GM21717 (cell line): ENCODE results near the gene CLTCL1.
"Not testable (repeated sequence)": the region's sequence is repeated elsewhere in the genome, so short reads cannot be mapped to it uniquely, and the experiment has no call there.

Experiments
- ATAC-seq: cut with Tn5 transposase; IDR thresholded peaks from one replicate; pipeline ENCODE4 v1.9.1; 2021; ENCODE audit warnings: mild to moderate bottlenecking, moderate library complexity; ENCODE audit not compliant: unreplicated experiment

CLTCL1 gene

DNA sequence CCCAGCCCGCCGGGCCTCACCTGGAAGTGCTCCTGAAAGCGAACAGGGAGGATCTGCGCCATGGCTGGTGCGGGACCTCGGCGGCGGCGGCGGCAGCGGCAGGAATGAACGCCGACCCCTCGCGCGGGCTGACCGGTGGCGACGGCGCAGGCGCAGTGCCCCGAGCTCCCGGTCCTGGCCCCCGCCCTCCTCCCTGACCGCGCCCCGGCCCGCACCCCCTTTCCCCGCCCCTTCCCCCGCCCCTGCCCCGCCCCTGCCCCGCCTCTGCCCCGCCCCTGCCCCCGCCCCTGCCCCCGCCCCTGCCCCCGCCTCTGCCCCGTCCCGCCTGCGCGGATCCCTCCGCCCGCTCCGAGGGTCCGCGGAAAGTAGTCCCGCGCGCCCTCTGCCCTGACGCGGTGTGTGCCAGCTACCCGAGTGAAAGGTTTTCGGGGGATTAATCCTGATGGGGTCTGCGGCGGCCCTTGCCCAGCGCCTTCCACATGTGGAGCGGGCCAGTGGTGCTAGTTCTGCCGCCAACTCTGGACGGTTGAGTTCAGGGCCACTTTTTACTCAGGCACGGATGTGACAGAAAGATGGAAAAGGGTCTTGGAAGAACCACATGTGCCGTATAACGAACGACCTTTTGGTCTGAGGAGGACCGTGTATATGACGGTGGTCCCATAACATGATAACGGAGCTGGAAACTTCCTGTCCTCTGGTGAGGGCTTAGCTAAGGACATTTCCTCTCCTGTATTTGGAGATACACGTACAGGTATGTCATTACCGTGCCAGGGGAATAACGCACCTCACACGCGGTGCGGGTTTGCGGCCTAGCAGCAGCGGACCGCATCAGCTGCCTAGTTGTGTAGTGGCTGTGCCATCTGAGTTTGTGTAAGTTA, at the start of gene CLTCL1:
Gene CLTCL1 (minus strand): TSS at position 140 of the 878 bp plus-strand sequence. CDS start 78 bp downstream, at position 62.
- no peak for ATAC-seq

DNA sequence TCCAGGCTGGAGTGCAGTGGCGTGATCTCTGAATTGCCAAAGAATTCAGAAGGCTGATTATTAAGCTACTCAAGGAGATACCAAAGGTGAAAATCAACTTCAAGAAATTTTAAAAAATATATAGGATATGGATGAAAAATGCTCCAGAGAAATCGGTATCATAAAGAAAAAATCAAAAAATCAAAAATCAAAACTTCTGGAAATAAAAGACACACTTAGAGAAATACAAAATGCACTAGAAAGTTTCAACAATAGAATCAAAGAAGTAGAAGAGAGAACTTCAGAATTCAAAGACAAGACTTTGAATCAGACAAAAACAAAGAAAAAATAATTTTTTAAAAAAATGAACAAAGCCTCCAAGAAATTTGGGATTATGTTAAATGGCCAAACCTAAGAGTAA, 45.6 kb upstream of the CLTCL1 start:
- no peak for ATAC-seq

DNA sequence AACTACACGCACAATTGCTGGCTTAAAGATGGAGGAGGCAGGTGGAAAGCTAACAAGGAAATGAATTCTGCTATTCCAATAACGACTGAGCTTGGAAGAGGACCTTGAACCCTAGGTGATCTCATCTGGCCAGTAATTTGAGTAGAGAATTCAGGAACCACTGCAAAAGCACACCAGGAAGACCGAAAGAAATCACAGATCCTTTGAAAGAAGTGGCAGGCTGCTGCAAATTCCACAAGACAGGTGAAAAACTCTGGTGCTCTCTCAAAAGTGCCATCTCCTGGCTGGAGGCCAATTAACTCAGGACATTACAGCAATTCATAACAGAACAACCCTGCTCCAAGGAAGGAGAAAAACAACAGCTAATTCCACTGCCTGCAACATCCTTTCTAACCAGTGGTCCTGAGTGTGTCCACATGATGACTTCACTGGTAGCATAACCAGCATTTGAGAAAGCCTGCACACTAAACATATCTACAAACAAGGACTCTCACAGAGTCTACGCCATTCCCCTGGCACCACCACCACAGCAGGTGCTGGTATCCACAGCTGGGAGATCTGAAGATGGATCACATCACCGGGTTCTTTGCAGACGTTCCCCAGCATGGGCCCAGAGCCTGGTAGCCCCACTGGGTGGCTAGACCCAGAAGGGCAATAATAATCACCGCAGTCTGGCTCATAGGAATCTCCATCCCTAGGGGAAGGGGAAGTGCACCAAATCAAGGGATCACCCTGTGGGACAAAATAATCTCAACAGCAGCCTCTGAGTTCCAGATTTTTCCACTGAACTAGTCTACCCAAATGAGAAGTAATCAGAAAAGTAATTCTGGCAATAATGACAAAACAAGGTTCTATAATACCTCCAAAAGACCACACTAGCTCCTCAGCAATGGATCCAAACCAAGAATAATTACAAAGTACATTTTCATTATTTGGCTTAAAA, 44.9 kb upstream of the CLTCL1 start:
- ATAC-seq, result no peak

DNA sequence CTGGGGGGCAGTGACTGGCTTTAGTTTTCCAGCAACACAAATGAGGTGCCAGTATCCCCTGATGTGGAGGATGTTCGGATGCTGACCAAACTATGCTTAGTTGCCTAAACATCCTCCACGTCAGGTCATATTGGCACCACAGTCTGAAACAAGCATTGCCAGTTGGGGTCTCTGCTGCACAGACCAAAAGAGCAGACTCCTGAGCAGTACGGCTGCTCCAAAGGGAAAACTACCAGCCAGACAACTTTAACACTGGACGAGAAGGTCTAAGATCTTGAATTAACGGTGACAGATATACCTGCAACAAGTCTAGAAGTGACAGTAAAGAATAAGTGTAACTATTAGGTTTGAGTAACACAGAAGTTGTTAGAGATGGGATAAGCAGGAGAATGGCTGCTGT, 40.5 kb upstream of the CLTCL1 start:
- ATAC-seq, result no peak

DNA sequence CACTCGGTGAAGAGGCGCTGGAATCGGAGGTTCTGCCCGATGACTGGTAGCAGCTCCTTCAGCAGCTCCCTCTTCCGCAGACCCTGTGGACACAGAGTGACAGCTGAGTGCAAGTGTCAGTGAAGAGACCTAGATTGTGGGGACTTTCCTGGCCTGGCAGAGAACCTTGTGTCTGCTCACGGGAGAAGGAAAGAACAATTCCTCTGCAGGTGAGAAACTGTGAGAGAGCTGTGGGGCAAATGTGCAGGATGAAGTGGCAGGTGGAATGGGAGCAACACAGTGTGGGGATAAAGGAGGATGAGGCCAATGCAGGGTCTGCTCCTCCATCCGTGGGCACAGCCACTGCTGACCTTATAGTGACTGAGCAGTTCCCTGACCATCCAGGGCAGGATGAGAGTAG, 40.0 kb upstream of the CLTCL1 start:
- ATAC-seq, result no peak

DNA sequence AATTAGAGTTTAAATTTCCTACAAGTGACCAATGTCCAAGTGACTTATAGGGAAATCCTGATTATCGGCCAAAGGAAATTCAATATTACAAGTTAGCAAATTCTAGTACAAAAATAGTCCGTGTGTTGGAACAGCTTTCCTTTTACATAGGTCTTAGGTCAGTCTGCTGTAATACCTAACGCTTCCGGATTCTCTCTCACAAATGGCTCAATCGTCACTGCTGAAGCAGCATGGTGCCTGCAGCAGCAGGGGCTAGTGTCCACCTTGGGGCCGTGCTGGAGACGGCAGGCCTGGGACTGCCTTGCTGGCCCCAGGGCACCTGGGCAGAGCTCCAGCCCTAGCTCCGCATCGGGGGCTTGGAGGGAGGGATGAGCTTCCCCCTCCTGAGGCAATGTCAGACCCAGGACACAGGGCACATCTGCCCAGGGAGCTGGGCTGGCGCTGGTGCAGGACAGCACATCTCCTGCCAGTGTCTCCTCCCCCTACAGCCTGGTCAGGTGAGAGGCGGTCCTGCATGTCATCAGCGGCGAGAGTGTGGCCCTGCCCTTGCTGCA, 39.4 kb upstream of the CLTCL1 start:
- no peak for ATAC-seq

DNA sequence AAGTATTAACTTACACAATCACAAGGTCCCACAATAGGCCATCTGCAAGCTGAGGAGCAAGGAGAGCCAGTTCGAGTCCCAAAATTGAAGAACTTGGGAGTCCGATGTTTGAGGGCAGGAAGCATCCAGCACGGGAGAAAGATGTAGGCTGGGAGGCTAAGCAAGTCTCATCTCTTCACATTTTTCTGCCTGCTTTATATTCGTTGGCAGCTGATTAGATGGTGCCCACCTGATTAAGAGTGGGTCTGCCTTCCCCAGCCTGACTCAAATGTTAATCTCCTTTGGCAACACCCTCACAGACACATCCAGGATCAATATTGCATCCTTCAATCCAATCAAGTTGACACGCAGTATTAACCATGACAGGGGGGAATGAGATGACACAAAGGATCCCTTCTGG, 38.7 kb upstream of the CLTCL1 start:
- not testable (repeated sequence) for ATAC-seq

DNA sequence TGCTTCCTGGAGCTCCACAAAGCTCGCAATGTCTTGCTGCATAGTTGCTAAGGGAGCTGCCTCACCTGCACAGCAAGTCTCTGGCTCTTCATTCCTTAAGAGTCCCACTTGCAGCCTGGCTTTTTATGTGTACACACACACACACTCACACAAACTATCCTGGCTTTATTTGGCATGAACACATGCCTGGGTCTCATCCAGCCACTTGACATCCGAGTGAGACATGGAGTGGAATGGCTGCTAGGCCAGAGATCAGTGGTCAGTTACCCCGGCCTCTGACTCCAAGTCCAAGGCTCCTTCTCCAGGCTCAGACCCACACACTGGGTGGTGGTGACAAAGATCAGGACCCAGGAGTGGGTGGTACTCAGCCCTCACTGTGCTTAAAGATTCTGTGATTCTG, 37.9 kb upstream of the CLTCL1 start:
- no peak for ATAC-seq

DNA sequence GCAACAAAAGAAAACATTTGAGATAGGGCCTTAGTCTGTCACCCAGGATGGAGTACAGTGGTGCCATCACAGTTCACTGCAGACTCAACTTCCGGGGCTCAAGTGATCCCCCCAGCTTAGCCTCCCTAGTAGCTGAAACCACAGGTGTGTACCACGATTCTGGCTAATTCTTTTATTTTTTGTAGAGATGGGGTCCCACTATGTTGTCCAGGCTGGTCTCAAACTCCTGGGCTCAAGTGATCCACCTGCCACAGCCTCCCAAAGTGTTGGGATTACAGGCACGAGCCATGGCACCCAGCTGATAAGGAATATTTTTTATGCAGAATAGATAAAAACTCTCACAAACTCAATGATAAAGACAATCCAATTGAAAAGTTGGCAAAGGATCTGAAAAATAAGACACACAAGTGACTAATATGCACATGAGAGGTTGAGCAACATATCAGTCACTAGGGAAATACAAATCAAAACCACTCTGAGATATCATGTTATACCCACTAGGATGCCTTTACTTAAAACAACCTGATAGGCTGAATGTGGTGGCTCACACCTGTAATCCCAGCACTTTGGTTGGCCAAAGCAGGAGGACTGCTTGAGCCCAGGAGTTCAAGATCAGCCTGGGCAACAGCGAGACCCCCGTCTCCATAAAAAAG, 33.9 kb upstream of the CLTCL1 start:
- no peak for ATAC-seq

DNA sequence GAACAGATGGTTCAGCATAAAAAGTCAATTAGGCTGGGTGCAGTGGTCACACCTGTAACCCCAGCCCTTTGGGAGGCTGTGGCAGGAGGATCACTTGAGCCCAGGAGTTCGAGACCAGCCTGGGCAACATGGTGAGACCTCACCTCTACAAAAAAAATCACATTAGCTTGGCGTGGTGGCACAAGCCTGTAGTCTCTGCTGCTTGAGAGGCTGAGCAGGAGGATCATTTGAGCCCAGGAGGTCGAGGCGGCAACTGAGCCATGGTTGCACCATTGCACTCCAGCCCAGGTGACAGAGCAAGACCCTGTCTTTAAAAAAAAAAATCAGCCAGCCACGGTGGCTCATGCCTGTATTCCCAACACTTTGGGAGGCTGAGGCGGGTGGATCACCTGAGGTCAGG, 31.9 kb upstream of the CLTCL1 start:
- ATAC-seq, result not testable (repeated sequence)

DNA sequence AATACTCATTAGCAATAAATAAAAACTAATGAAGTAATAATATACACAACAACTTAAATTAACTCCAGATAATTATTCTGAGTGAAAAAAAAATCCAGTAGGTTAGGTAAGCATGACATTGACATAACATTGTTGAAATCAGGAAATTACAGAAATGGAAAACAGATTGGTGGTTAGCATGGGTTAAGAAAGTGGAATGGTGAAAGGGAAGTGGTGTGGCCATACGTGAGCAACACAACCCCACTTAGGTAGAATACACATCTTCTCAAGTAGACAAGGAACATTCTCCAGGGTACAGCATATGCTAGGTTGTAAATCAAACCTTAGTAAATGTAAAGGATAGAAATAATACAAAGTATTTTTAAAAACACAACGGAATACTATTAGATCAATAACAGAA, 30.2 kb upstream of the CLTCL1 start:
- ATAC-seq, result no peak

DNA sequence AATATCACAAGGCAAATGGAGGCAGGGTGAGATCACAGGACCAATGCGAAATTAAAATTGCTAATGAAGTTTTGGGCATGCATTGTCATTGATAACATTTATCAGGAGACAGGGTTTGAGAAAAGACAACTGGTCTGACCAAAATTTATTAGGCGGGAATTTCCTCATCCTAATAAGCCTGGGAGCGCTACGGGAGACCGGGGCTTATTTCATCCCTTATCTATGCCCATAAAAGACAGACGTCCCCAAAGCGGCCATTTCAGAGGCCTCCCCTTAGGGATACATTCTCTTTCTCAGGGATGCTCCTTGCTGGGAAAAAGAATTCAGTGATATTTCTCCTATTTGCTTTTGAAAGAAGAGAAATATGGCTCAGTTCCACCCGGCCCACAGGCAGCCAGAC, 28.6 kb upstream of the CLTCL1 start:
- not testable (repeated sequence) for ATAC-seq

DNA sequence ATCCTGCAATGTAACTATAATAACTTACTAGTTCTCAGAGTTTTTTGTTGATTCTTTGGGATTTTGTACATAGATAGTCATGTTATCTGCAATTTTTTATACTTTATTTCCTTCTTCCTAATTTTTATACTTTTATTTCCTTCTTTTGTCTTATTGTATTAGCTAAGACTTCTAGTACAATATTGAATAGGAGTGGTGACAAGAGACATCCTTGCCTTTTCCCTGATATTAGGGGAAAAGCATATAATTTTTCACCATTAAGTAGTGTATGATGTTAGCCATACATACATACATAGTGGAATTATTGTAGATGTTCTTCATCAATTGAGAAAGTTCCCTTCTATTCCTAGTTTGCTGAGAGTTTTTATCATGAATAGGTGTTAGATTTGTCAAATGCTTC, 27.8 kb upstream of the CLTCL1 start:
- no peak for ATAC-seq

DNA sequence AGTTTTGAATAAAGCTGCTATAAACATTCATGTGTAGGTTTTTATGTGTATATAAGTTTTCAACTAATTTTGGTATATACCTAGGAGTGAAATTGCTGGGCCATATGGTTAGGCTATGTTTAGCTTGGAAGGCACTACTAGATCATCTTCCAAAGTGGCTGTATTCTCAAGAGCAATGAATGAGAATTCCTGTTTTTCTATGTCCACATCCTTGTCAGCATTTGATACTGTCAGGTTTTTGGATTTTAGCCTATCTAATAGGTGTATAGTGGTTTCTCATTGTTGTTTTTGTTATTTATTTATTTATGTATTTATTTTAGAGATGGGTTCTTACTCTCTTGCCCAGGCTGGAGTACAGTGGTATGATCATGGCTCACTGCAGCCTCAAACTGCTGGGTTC, 26.3 kb upstream of the CLTCL1 start:
- ATAC-seq, result no peak

DNA sequence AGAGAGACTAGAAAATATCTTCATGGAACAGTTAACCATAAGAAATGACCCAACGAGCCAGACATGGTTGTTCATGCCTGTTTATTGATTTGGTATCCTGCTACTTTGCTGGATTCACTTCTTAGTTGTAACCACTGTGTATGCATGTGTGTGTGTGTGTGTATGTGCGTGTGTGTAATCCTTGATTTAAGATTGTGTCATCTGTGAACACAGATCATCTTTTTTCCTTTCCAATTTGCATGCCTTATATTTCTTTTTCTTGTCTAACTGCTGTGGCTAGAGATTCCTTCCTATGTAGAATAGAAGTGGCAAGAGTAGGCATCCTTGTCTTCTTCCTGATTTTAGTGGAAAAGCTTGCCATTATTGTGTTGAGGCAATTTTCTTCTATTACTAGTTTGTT, 16.4 kb upstream of the CLTCL1 start:
- ATAC-seq, result no peak

DNA sequence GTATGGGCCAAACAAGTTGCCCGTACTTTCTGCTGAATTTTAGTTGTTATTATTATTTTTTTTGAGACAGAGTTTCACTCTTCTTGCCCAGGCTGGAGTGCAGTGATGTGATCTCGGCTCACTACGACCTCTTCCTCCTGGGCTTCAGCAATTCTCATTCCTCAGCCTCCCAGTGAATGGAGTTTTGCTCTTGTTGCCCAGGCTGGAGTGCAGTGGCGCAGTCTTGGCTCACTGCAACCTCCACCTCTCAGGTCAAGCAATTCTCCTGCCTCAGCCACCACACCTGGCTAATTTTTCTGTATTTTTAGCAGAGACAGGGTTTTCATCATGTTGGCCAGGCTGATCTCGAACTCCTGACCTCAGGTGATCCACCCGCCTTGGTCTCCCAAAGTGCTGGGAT, 15.0 kb upstream of the CLTCL1 start:
- not testable (repeated sequence) for ATAC-seq

DNA sequence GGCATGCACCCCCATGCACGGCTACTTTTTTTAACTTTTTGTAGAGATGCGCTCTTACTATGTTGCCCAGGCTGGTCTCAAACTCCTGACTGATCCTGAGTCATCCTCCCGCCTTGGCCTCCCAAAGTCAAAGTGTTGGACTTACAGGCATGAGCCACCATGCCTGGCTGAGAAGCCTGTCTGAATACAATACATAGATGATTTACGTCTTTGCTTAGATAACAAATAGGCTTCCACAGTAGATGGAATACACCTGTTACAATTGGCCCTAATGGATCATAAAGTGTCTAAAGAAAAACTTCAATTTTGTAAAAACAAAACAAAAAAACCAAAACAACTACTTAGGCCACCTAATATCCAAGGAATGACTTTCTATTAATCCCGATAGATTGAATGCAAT, 13.0 kb upstream of the CLTCL1 start:
- ATAC-seq, result no peak

DNA sequence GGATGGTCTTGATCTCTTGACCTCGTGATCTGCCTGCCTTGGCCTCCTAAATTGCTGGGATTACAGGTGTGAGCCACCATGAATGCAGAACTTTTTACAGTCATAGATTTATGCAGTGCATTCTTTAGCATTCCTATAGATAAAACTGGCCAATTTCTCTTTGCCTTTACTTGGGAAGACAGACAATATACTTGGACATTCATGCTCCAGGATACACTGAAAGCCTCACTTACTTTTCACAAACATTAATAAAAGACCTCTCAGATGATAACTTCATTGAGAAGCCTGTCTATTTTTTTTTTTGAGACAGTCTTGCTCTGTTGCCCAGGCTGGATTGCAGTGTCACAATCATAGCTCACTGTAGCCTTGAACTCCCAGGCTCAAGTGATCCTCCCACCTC, 12.3 kb upstream of the CLTCL1 start:
- no peak for ATAC-seq

DNA sequence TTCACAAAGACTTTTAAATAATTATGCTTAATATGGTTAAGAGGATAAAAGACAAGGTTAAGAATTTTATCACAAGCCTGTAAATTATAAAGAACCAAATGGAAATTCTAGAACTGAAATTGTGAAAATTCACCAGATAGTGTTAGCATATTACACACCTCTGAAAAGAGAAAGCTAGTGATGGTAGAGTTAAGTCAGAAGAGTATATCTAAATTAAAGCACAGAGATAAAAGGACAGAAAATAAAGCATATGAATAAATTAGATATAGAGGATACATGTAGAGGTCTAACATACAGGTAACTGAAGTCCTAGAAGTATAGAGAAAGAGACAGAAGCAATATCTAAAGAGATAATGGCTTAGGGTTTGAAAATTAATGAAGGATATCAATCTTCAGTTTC, 4.2 kb upstream of the CLTCL1 start:
- ATAC-seq, result no peak

DNA sequence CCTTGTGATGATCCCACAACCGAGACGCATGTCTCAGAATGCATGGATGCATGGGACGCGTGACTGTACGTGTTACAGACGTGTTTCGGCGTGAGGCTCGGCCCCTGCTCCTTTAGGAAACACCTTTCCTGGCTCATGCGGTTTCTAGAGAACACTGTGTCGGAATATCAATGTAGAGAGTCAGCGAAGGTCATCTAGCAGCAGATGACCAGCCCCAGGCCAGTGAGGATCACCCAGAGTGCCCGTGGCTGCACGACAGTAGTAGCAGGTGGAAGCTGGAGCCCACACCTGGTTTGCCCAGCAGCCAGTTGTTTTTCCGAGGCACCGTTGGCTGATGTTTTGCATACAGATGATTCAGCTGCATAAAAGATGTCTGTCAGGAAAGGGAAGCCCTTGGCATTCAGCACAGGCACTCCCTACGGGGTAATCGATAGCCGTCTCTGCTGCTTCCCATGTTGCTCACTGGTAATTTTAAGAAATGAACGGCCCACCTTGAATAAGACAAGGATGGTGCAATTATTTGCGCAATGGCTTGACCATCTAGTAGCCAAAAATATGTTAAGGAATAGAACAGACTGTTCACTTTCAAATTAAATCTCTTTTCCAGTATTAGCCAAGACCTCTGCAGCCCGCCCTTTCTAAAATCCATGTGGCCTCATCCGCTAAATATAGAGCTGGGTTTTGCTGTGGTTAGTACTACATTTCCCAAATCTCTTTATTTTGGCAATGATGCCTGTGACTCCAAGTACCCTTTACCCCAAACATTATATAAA, 1.1 kb upstream of the CLTCL1 start:
- no peak for ATAC-seq
